GM21528 (cell line): ENCODE measurements around the gene FAM162A.
"Not testable (repeated sequence)": the region's sequence is repeated elsewhere in the genome, so short reads cannot be mapped to it uniquely, and the experiment has no call there.

Source experiments
- ATAC-seq: cut with Tn5 transposase; IDR thresholded peaks from one replicate; pipeline ENCODE4 v1.9.1; 2021; ENCODE audit warnings: mild to moderate bottlenecking, moderate library complexity; ENCODE audit not compliant: unreplicated experiment, low FRiP score

FAM162A gene

DNA sequence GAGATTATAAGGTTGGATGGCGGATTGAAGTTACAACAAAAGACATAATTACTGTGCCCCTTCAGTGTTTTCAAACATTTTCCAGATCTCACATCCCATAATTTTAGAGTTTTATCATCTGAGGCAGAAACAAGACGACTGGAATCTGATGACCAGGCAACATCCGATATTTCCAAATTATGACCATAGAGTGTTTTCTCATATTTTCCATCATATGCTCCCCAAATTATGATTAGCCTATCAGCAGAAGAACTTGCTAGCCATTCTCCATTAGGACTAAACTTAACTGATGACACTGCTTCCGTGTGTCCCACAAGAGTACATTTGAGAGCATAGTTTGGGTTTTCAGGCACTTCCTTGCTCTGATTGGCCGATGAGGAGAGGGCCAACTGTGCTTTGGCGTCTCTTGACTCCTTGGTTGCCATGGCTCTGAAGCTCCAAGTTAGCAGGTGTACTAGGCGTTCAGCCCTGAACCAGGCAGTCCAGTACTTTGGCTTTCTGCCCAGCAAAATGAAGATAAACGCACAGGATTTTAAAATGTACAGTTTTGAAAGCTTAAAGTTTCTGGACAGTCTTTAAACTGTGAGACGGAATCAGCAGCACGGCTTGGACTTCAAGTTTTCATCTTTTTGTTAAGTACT lies 31.2 kb downstream of the FAM162A start:
- peak; percentile 56 for ATAC-seq

GRCh38 chr3:122415762-122416654 lies 32.0 kb downstream of the FAM162A start, which contains the start of gene WDR5B:
Gene WDR5B (minus strand): TSS chr3:122416062. CDS start chr3:122415528, 534 bp downstream.
- peak; percentile 89 for ATAC-seq

GRCh38 chr3:122416966-122417365 lies 33.0 kb downstream of the FAM162A start:
- no peak for ATAC-seq

GRCh38 chr3:122421101-122421500 lies 37.1 kb downstream of the FAM162A start:
- ATAC-seq = no peak

DNA sequence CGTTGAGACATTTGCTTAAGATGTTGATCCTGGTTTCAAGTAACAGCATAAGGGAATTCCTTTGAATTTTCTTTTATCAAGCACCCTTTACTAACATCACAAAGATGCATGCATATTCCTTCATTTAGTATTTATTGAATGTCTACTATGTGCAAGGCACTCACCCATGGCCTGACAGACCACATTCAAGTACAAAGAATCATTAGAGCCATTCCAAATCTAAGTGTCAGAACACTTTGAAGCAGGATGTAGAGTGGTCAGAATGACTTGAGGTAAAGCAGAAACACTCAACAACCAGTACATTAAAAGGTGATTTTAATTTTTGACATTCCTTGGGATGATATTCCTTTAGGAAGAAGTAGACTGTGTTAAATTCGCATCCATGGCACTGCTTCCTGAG lies 37.9 kb downstream of the FAM162A start:
- ATAC-seq = no peak

GRCh38 chr3:122427857-122428471 lies 44.0 kb downstream of the FAM162A start:
- no peak for ATAC-seq

GRCh38 chr3:122430371-122430770 lies 46.4 kb downstream of the FAM162A start:
- ATAC-seq = no peak

GRCh38 chr3:122435950-122436349 lies 52.0 kb downstream of the FAM162A start:
- no peak for ATAC-seq

DNA sequence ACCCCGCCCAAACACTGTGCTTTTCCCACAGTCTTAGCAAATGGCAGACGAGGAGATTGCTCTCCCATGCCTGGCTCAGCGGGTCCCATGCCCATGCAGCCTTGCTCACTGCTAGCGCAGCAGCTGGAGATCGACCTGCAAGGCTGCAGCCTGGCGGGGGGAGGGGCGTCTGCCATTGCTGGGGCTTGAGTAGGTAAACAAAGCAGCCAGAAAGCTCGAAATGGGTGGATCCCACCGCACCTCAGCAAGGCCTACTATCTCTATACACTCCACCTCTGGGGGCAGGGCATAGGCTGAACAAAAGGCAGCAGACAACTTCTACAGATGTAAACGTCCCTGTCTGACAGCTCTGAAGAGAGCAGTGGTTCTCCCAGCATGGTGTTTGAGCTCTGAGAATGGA lies 59.1 kb downstream of the FAM162A start:
- no peak for ATAC-seq

- not testable (repeated sequence) for ATAC-seq
Observed at GRCh38 chr3:122443762-122444490, 59.9 kb downstream of the FAM162A start.

- ATAC-seq = not testable (repeated sequence)
Observed at GRCh38 chr3:122444491-122444887, 60.5 kb downstream of the FAM162A start.

GRCh38 chr3:122448218-122448617 lies 64.2 kb downstream of the FAM162A start:
- not testable (repeated sequence) for ATAC-seq

GRCh38 chr3:122451371-122451770 lies 67.4 kb downstream of the FAM162A start:
- no peak for ATAC-seq

DNA sequence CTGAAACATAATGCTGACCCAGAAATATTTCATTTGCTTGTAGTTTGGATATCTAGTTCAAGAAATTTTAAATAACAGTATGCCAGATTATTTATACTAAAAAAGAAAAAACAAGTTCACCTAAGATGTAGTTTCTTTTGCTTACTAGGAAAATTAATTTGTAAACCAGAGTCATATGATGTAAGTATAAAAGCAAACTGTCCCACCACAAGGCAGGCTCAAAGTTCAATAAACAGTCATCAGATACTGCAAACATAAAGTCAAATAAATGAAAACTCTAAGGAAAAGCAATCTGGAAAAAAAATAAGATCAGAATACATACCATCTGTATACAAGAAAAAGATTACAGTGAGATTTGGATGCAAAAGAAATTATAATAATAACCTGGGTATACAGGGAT lies 72.1 kb downstream of the FAM162A start:
- no peak for ATAC-seq

DNA sequence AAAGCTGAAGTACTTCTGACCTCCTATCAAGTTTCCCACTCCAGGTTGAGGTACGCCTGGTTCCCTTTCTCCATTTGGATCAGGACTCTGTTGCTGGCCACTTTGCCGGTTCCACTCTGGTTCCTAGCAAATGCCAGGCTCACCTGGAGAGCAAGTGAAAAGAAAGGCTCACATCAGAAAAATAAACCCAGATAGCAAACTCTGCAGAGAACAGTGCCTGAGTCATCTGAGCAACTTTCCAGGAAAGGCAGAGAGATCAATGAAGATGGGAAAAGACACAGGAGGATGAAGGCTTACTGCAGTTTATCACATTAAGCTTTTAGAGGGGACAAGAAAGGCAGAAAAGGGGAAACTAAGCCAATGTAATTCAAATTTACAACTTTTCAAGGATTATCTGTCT lies 73.7 kb downstream of the FAM162A start:
- ATAC-seq = no peak

DNA sequence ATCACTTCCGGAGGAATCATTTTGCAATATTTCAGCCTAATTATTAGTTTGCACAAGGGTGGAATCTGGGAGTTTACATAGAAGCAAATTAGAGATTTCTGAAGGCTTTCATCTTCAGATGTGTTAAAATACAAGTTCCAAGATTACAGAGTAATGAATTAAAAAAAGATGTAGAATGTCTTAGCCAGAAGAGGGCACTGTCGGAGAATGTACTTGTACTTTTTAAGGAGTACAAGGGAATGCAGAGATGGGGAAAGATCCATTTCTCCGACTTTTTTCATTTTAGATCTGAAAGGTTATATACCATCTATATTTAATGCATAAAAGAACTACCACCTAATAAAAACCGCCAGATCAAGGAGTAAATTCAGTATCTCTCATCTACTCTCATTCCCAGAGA lies 75.0 kb downstream of the FAM162A start:
- ATAC-seq = no peak

GRCh38 chr3:122461806-122462205 lies 77.8 kb downstream of the FAM162A start:
- no peak for ATAC-seq
